ENCODE data around the gene EMC10.

- TF ChIP-seq REST (IDR thresholded peaks at IDR 0.05; ENCODE audit: insufficient read depth in 1 of 2, low read depth in 2 of 2, low read length in 2 of 2) (no peak), POLR2AphosphoS5 (IDR thresholded peaks at IDR 0.05; ENCODE audit: low read depth, low read length) (no peak)
Observed at GRCh38 chr19:50486823-50487515, 10.7 kb downstream of the EMC10 start.
